Glomerular visceral epithelial cell (primary cell): ENCODE results near the gene RSAD2.

ENCODE experiments used
- DNase-seq: peaks from one replicate; pipeline ENCODE4 v3.0.0-alpha.2; 2016; ENCODE audit errors: extremely low spot score

Gene RSAD2

DNA sequence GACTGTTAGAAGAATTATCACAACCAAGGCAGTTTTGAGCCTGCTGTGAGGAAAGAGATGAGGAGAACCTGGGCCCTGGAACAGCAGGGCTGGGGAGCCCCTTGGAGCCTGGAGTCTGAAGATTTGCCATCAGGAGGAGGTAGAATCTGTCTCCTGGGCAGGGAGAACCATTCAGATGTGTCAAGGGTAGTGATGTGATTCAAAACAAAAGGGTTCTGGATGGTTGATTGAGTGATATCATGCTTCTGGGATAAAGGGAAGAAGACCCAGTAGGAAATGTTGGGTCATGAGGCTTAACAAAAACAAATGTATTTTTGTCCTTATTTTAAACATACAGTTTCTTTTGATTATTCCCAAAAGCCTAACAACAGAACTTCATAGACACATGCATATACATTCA is 68.2 kb downstream of the RSAD2 start:
- DNase-seq, result peak; percentile 35

DNA sequence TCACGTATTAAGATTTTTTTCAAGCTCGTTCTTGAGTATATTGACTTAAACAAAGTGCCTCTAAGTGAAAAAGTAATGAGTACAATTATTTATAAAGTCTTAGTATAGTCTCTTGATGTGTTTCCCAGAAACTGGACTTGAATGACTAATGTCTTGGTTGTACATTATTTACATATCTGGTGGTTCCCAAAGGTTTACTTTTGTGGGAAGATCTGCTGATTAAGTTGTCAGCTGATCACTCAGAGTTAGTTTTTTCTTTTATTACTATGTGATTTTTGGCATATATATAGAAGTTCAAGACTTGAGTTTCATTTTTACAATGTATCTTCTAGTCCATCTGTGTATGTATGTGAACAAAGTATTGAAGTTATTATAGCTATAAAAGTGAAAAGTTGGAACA is 69.1 kb downstream of the RSAD2 start:
- peak; percentile 28 for DNase-seq
